SHP77 treated with DMSO at 0.1 percent for 48 hours (cell line): ENCODE measurements around the gene BBOX1.

Source experiments
- DNase-seq: peaks from one replicate; lab custom pipeline; 2025; lab: John Stamatoyannopoulos, UW

BBOX1 gene

DNA sequence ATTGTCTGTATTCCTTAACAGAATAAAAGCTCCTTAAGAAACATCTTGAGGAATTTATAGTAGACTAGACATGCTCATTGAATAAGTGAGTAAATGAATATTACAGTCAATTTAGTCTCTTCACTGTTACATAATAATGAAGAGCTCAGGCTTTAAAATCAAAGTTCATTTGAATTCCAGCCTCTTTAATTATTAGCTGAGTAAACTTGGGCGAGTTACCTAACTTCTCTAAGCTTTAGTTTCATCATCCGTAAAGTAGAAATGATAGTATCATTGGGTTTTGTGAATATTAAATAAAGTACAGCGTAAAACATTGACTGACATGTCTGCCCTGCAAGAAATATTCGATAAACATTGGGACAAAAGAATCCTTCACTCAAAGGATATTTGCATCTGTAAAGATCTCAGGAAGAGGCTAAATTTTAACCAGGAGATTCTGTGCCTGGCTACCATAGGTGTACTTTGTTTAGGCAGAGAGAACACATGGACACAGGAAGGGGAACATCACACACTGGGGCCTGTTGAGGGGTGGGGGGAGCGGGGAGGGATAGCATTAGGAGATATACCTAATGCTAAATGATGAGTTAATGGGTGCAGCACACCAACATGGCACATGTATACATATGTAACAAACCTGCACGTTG, 15.2 kb upstream of the BBOX1 start:
- DNase-seq = no peak

DNA sequence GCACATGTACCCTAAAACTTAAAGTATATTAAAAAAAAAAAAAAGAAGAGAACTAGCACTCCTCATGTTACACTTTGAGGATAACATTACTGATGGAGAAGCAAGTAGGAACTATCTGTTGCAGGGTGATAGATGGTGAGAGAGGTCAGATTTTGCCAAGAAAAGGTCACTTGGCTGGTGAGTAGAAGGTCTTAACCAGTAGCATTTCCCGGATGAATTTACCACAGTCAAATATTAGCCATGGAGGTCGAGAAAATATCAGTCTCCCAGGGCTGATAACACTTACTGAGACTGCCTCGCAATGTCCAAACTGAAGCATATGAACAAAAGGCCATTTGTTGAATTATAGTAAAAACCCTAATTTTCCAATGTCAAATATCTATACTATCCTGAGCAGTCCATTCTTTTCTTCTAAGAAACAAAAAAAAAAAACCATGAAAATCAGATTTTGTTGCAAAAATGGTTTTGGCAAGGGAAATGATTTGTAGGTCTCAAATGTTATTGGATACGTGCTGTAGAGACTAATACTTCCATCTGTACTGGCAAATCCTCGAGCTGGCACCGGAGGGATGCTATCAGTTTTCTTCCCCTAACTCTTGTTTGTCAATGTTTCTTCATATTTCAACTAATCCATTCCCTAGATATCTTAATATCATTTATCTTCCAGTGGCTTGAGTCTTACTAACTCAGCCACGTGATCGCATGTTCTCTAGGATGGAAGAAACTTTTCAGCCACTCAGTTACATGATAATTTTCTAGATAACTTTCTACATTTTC, 14.5 kb upstream of the BBOX1 start:
- no peak for DNase-seq

DNA sequence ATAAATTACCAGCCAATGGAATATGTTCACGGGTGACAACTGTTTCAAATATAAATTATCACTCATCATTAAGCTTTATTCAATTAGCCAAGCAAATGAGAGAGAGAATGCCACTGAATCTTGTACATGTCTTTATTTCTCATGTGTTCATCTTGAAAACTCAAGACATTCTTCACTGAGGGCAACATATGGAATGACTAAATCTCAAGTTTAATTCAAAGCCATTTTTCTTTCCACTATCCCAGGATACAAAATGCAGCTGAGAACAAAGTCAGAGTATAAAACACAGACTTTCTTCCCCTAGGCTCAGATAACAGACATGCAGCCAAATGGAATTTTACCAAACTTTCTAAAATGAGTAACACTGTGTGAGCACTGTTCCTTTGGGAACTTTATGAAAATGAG, 12.1 kb upstream of the BBOX1 start:
- no peak for DNase-seq

DNA sequence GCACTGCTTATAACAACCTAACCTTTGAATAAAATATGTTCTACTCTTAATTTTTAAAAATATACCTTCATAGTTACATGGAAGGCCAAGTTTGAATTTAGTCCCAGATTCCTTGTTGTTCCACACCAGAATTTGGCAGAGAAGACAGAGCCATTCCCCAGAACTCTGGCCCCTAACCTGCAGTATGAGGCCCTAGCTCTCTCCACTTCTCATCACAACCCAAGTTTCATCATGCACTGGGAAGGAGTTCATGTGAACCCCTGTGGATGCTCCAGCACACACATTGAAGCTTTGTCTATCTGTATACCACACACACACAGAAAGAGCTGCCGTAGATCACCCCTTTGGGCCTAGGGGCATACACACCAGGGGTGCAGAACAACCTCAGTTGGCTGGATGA, 10.6 kb upstream of the BBOX1 start:
- no peak for DNase-seq

DNA sequence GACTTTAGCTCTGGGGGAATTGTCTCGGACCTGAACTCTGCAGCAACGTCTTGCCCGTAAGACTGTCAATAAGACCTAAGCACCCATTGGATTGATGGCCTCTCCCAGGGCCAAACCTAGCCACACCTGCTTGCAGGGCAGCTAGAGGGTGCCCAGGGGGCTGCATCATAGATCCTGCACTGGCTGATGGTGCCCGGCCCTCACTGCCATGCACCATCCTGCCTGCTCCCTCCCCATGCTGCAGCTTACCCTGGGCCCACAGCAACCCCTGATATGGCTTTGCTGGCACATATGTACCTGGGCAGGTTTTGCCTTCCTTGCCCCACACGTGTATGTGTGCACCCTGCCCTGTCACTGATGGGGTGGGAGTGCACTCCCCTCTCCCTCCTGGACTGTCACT, 8.9 kb upstream of the BBOX1 start:
- no peak for DNase-seq

DNA sequence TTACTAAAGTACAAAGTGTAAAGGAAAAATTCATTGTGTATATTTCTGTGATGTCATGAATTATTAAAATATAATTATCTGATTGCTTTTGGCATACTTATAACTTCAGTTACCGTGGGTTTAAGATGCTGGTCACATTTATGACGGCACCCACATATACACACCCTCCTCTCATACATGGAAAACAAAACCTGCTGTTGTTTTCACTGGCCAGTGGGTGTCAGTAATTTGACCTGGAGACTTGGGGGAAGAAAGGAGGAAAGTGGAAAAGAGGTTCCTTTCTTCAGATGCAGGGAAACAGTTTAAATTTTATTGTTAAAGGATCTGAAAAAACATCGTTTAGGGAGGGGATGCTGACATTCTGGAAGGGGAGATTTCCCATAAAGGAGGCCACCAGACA, 742 bp upstream of the BBOX1 start:
- no peak for DNase-seq

DNA sequence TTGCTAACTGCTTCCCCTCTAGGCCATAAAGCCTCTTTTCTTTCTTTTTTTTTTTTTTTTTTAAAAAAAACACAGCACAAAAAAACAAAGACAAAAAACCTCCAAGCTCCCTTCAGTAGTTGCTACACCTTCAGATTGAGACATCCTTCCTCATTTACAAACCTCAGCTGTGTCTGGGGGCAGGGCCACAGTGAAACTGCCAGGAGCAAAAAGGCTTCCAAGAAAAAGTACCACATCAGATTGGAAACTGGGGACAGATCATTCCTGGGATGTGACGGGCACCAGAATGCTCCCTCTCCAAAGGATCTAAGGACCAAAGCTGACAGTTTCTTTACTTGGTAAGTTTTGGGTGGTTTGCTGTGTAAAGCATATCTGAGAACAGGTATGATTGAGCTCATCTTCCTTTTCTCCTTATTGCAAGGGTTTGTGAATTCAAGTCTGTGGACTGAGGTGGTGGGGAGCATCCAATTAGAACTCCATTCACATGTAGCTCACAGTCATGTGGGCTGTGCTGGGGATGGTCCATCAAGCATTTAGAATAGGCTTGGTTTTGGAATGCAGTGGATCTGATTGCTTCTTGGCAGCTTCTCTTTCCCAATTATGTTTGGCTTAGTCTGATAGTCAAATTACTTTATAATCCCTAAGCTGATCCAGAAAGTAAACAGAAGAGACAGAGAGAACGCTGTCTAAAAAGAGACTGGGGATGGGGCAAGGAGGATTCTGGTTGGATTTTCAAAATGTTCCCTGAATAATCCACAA, 705 bp downstream of the BBOX1 start:
- no peak for DNase-seq

DNA sequence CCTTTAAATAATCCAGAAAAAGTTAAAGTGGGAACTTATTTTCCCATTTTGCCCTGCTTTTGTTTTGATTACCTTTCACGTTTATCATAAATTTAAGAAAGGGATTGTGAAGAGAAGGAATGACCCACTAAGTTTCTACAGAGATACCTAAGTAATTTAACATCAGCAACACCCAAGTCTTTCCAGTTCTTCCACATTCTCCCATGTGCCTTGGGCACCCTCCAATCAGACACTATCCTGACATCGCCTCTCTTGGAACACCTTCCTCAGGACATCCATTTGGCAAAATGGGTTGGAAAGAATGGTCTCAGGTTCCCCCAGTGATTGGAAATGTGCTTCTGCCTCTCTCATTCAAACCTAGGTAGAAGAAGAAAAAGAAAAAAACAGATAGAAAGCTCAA, 6.3 kb downstream of the BBOX1 start:
- no peak for DNase-seq

DNA sequence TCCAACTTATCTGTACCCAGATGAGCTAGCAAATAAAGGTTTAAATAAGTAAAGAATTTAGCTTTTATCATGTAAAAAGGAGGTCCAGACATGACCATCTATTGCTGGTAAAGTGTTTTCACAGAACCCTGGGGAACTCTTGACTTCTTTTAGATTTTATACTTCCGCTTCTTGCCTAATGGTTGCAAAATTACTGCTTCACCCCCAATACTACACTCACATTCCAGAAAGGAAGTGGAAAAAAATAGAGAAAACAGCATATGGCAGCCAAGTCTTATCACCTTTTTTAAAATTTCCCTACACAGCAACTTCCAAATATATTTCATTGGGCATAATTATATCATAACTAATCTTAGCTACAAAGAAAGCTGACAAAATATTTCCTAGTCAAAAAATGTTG, 12.1 kb downstream of the BBOX1 start:
- no peak for DNase-seq

DNA sequence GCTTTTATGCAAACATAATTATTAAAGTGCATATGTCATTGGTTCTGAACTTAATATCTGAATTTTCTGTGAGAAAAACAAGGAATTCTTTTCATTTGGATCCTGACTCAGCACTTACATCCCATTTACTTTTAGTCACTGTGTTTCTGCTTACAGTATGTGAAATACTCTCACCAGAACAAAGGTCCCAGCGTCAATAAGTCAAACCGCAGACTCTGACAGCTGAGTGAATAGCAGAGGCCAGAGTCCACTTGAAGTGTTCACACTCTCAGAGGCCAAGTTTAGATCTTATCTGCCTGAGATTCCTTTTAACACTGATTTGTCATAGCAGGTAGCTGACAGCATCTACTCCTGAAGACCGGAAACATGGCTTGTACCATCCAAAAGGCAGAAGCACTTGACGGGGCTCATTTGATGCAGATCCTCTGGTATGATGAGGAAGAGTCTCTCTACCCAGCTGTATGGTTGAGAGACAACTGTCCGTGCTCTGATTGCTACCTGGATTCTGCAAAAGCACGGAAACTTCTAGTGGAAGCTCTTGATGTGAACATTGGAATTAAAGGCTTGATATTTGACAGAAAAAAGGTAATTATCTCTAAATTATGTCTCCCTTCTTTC, 14.6 kb downstream of the BBOX1 start:
- DNase-seq = no peak

DNA sequence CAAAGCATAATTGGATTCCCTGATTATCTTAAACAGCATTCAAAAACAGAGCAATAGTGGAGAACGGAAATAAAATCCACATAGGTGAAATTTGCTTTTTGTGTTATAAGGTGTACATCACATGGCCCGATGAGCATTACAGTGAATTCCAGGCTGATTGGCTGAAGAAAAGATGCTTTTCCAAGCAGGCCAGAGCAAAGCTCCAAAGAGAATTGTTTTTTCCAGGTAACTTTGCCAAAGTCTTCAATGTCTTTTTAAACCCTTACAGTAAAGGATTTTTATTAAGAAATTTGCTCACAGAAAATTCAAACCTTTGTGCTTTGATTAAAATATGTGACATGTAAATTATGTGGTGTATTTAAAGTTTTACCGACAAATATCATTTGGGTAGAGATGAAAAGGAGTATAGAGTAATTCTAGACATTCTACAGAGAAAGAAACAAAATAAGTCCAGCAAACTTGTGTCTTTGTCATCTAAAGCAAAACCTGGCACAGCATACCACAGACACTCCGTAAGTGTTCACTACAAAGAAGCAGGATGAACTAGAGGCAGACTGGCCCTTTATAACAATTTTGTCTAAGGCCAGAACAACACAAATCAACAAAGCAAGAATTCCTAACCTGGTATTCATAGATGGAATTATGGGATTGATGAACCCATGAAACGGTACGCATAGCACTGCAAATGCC, 16.6 kb downstream of the BBOX1 start:
- DNase-seq = no peak

DNA sequence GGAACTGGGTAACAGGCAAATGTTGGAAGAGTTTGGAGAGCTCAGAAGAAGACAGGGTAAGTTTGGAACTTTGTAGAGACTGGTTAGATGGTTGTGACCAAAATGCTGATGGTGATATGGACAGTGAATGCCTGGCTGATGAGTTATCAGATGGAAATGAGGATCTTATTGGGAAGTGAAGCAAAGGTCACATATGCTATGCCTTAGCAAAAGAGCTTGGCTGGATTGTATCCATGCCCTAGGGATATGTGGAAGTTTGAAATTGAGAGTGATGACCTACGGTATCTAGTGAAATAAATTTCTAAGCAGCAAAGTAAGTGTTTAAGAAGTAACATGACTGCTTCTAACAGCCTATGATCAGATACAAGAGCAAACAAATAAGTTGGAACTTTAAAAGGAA, 17.8 kb downstream of the BBOX1 start:
- no peak for DNase-seq

DNA sequence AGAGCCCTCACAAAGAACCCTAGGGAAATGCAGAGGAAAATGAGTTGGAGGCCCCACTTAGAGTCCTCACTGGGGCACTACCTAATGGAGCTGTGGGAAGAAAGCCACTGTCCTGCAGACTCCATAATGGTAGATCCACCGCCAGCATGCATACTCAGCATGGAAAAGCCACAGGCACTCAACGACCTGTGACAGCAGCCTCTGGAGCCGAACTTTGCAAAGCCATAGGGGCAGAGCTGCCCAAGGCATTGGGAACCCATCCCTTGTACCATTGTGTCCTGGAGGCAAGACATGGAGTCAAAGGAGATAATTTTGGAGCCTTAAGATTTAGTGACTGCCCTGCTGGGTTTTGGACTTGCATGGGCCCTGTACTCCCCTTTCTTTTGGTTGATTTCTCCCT, 18.8 kb downstream of the BBOX1 start:
- DNase-seq = no peak

DNA sequence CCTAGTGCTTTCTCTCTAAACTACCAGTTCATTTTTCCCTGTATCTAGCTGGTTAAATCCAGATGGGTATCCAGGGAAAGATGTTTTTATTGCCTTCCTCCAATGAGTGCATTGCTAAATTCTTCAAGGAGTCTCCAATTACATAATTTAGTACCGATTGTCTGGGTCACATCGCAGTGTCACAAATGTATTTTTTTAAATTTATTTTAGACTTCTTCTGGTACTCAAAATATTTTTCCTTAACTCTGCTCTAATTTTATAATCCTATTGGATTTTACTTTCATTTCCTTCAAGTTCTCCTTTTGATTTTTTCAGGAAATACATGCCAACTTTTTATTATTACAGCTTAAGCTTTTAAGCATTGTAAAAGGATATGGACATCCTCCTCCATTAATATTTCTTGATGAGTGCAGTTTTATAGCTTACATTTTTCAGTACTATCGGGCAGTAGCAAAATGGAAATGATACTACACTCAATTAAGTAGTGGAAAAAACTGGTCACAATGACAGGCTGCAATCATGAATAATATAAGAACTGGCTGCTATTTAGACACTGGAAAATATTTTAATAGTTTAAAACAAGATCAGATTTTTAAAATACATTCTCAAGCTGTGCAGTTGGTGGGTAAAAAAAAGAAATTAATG, 20.3 kb downstream of the BBOX1 start:
- DNase-seq = no peak

DNA sequence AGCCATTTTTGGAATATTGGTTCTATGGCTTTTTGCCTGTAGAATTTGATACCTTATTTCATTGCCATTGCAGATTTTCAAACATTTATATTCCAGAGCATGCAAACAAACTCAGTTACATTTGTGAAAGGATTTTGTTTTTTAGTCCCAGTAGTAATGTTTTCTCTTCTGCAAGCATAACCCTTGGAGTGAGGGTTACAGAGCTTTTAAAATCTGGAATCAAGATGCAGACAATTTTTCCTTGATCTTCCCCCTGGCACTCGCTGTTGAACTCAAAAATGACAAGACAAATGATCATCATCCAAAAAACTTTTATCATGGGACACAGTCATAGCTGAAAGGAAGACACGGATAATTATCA, 20.8 kb downstream of the BBOX1 start:
- no peak for DNase-seq

DNA sequence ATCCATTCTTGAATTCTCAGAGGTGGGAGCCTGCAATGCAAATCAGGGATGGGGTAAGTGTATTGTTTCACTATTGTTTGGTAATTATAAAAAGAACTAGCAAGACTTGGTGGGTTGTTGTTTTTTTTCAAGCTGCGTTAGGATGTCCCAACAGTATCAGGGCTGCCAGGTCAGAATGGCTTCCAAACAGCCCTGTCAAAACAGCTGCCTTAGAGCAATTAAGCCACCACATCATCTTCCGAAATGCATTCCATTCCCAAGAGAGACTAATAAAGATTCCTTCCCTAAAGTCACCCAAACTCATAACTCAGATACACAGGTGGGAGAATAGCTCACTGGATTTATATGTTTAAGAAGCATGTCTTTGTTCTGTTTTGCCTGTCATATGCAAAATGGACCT, 23.5 kb downstream of the BBOX1 start:
- no peak for DNase-seq

DNA sequence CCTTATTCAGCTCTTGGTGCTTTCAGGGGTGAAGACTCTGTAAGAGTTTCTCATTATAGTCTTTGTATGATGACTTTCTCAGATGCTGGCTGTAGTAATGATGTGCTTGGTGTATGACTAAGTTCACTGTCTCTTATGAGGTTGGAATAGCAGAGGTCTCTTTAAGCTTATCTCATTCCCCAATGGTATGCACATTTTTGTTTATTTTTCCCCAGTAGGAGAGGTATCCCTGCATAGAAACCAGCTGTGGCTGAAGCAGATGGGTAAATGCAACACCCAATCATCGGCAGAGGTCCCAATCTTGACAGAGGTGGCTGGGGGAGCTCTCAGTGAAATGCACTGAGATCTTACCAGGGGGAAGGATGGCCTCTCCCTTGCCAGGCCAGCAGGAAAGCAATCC, 34.6 kb downstream of the BBOX1 start:
- no peak for DNase-seq

DNA sequence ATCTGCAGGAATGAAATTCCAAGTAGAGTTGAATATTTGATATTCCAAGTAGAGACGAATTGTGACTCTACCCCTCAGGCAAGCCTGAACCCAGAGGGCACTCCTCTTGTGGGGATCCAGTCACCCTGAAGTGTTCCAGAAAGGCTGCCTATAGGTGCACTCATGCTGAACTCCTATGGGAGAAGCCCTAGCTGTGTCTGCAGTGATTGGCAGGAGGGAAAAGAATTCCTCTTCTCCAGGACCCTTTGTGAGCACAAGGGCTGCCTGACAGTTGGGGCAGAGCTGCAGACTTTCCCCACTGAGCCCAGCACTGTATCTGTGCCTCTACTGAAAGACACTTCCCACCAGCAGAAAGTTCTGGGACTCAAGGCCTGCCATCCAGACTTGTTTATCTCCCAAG, 35.0 kb downstream of the BBOX1 start:
- DNase-seq = no peak

DNA sequence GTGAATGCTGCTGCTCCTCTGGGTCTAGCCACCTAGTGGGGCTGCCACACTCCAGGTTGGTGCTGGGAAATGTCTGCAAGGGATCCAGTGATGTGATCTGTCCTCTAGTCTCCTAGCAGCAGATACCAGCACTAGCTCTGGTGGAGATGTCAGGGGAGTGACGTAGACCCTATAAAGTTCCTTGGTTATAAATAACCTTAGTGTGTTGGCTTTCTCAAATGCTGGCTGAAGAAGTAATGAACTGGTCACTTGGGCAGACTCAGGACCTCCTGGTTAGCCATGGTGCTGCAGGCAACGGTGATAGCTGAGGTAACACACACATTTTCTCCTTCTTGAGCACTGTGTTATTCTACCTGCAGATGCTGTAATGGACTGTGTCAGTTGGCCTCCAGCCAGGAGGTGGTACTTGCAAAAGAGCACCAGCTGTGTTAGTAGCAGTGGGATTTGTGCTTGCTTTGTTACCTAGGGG, 35.5 kb downstream of the BBOX1 start:
- DNase-seq = no peak

DNA sequence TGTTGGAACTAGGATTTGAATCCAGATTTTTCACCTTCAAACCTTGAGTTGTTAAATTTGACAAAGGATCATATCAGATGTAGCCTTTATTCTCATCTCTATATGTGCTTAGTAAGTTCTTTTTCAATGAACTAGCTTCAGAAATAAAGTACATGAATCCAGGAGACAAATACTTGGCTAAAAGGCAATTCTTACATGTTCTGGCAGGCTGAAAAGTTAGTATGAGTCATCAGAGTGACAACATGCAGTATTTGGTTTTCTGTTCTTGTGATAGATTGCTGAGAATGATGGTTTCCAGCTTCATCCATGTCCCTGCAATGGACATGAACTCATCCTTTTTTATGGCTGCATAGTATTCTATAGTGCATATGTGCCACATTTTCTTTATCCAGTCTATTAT, 40.4 kb downstream of the BBOX1 start:
- DNase-seq = no peak

DNA sequence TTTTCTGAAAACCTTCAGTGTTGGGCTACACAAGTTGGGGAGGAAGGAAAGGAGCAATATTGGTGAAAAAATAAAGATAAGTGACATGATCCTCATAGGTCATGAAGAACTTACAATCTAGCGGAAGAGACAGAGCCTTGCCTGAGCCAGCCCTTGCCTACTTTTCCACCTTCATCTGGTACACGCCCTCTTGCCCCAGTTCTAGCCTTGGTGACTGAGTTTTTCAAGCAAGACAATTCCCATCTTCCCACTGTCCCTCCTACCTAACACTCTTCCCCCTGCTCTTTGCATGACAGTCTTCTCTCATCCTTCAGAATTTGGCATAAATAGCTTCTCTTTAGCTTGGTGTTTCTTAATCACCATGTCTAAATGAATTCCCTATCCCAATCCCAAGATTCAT, 42.6 kb downstream of the BBOX1 start:
- no peak for DNase-seq

DNA sequence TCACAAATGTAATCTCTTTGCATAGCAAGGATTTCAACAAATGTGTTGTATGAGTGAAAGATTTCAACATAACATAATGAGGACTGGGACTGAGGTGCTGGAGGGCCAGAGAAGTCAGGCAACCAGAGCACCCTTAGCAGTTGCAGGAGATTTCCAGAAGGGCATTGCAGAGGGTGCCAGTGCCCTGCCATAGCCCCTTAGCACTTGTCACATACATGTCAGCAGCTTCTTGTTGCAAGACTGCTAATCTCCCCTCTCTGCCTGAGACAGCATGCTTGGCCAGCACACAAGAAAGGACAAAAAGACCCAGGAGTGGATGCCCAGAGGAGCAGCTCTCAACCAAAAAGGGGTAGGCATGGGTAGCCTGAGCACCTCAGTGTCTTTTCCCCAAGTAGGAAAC, 43.2 kb downstream of the BBOX1 start:
- DNase-seq = no peak
